Neural progenitor cell (in vitro differentiated cells): ENCODE results near the gene EIF1. TPM values are rescaled to one million over a fixed set of nuclear protein-coding genes. Genes with fewer than 3 reads are reported as not detected.
A peak's percentile ranks its signal among the peaks of the same experiment; 100 is the strongest.

ENCODE experiments used
- DNase-seq: peaks from one replicate; pipeline ENCODE4 v3.0.0-alpha.2; 2016; ENCODE audit warnings: low spot score
- H2AFZ ChIP-seq: fragments of 200-600 bp; sonication (generic); replicated peaks from 2 replicates; pipeline ENCODE4 v1.6.1; 2016; ENCODE audit warnings: antibody characterized with exemption
- H3F3A ChIP-seq: fragments of 200-600 bp; sonication (generic); 2 replicates; pipeline ENCODE4 v1.6.1; 2016; ENCODE audit warnings: antibody characterized with exemption, low read depth
- H3K27ac ChIP-seq: fragments of 200-600 bp; sonication (generic); 2 replicates; pipeline ENCODE4 v1.5.1; 2016; ENCODE audit warnings: mild to moderate bottlenecking
- H3K27me3 ChIP-seq: fragments of 200-600 bp; sonication (generic); 2 replicates; pipeline ENCODE4 v1.6.1; 2016; ENCODE audit warnings: mild to moderate bottlenecking, moderate library complexity
- H3K36me3 ChIP-seq: fragments of 200-600 bp; sonication (generic); 2 replicates; pipeline ENCODE4 v1.5.1; 2016
- H3K4me1 ChIP-seq: fragments of 200-600 bp; sonication (generic); 2 replicates; pipeline ENCODE4 v1.6.1; 2016; ENCODE audit warnings: mixed run types
- H3K4me2 ChIP-seq: fragments of 200-600 bp; sonication (generic); 2 replicates; pipeline ENCODE4 v1.6.1; 2016
- H3K4me3 ChIP-seq: fragments of 200-600 bp; sonication (generic); 2 replicates; pipeline ENCODE4 v1.5.1; 2016
- H3K79me2 ChIP-seq: fragments of 200-600 bp; sonication (generic); 2 replicates; pipeline ENCODE4 v1.6.1; 2016; ENCODE audit warnings: low read depth
- H3K9ac ChIP-seq: fragments of 200-600 bp; sonication (generic); 2 replicates; pipeline ENCODE4 v1.6.1; 2016
- H3K9me3 ChIP-seq: fragments of 200-600 bp; sonication (generic); 2 replicates; pipeline ENCODE4 v1.5.1; 2016; ENCODE audit warnings: low read depth
- H4K20me1 ChIP-seq: fragments of 200-600 bp; sonication (generic); 2 replicates; pipeline ENCODE4 v1.6.1; 2016; ENCODE audit warnings: low read depth
- H3K27ac Mint-ChIP-seq: 3 replicates; pipeline ENCODE4 v1.8.0; 2021; ENCODE audit warnings: mixed read lengths
- H3K27me3 Mint-ChIP-seq: 2 replicates; pipeline ENCODE4 v1.8.0; 2022; ENCODE audit warnings: low read depth, mild to moderate bottlenecking, inconsistent platforms, moderate library complexity, mixed read lengths; ENCODE audit not compliant: insufficient read depth
- H3K36me3 Mint-ChIP-seq: 3 replicates; pipeline ENCODE4 v1.8.0; 2021; ENCODE audit warnings: mixed read lengths
- H3K4me1 Mint-ChIP-seq: 3 replicates; pipeline ENCODE4 v1.8.0; 2021; ENCODE audit warnings: mixed read lengths
- H3K4me3 Mint-ChIP-seq: 3 replicates; pipeline ENCODE4 v1.8.0; 2021; ENCODE audit warnings: mild to moderate bottlenecking, moderate library complexity, mixed read lengths
- H3K9me3 Mint-ChIP-seq: 3 replicates; pipeline ENCODE4 v1.8.0; 2020; ENCODE audit warnings: mixed read lengths
- CTCF ChIP-seq: fragments of 200-600 bp; sonication (generic); IDR thresholded peaks from 2 replicates; pipeline ENCODE4 v1.5.1; 2017; ENCODE audit warnings: antibody characterized with exemption, mild to moderate bottlenecking
- EZH2 ChIP-seq: fragments of 200-600 bp; sonication (generic); IDR thresholded peaks from 2 replicates; pipeline ENCODE4 v1.6.1; 2017; ENCODE audit warnings: antibody characterized with exemption, mild to moderate bottlenecking, moderate library complexity
- EZH2phosphoT487 ChIP-seq: fragments of 200-600 bp; sonication (generic); IDR thresholded peaks from 2 replicates; pipeline ENCODE4 v1.6.1; 2017; ENCODE audit warnings: antibody characterized with exemption
- total RNA-seq: library from RNA; depleted of rRNA; stranded (reverse); fragments of >200 nt; gene quantifications from 2 replicates; pipeline ENCODE4 v1.2.3, GENCODE V29; 2015; ENCODE audit warnings: low replicate concordance

The EIF1 gene
- total RNA-seq, 1 donor from 2014 or later: 91.4 TPM

GRCh38 chr17:41681776-41682175 lies 6.9 kb upstream of the EIF1 start:
- TF ChIP-seq EZH2 (no peak), CTCF (no peak), EZH2phosphoT487 (no peak)
- Histone ChIP-seq H3K4me1 (peaks cover 16% of the 10 kb centered on the region), H3K36me3 (no peaks in the 10 kb centered on the region), H3K79me2 (no peaks in the 10 kb centered on the region), H3K9ac (no peak overlapping the region), H4K20me1 (no peaks in the 10 kb centered on the region), H3K27ac (no peak overlapping the region), H3K4me2 (no peak overlapping the region), H3K9me3 (no peaks in the 10 kb centered on the region), H2AFZ (no peak overlapping the region), H3K4me3 (no peak overlapping the region), H3K27me3 (no peaks in the 10 kb centered on the region), H3F3A (peaks cover 8% of the 10 kb centered on the region)
- Mint-ChIP-seq H3K36me3 (no peaks in the 10 kb centered on the region), H3K4me3 (no peak overlapping the region), H3K4me1 (peaks cover 37% of the 10 kb centered on the region), H3K27me3 (peaks cover 6% of the 10 kb centered on the region), H3K9me3 (peaks cover 2% of the 10 kb centered on the region), H3K27ac (no peak overlapping the region)
- no peak for DNase-seq

- Mint-ChIP-seq H3K4me1 (peaks cover 37% of the 10 kb centered on the region), H3K4me3 (no peak overlapping the region), H3K27me3 (peaks cover 6% of the 10 kb centered on the region), H3K27ac (no peak overlapping the region), H3K36me3 (no peaks in the 10 kb centered on the region), H3K9me3 (peaks cover 2% of the 10 kb centered on the region)
- peaks cover 8% of the 10 kb centered on the region for H3F3A ChIP-seq
- H3K27me3 ChIP-seq: no peaks in the 10 kb centered on the region
- H3K36me3 ChIP-seq: no peaks in the 10 kb centered on the region
- H3K9me3 ChIP-seq: no peaks in the 10 kb centered on the region
- H3K79me2 ChIP-seq: no peaks in the 10 kb centered on the region
- H2AFZ ChIP-seq: no peak overlapping the region
- H3K4me2 ChIP-seq: no peak overlapping the region
- H3K27ac ChIP-seq: no peak overlapping the region
- no peaks in the 10 kb centered on the region for H4K20me1 ChIP-seq
- H3K9ac ChIP-seq: no peak overlapping the region
- H3K4me1 ChIP-seq: peaks cover 16% of the 10 kb centered on the region
- no peak overlapping the region for H3K4me3 ChIP-seq
- TF ChIP-seq EZH2 (no peak), CTCF (no peak), EZH2phosphoT487 (no peak)
- DNase-seq: no peak
Measured at GRCh38 chr17:41682631-41683030, 6.1 kb upstream of the EIF1 start.

- Histone ChIP-seq H3K4me2 (no peak overlapping the region), H3K4me3 (no peak overlapping the region), H3F3A (peaks cover 15% of the 10 kb centered on the region), H3K79me2 (no peaks in the 10 kb centered on the region), H4K20me1 (no peaks in the 10 kb centered on the region), H2AFZ (no peak overlapping the region), H3K27me3 (no peaks in the 10 kb centered on the region), H3K4me1 (peaks cover 20% of the 10 kb centered on the region), H3K27ac (no peak overlapping the region), H3K9ac (no peak overlapping the region), H3K9me3 (no peaks in the 10 kb centered on the region), H3K36me3 (no peaks in the 10 kb centered on the region)
- TF ChIP-seq CTCF (no peak), EZH2phosphoT487 (no peak), EZH2 (no peak)
- no peaks in the 10 kb centered on the region for H3K9me3 Mint-ChIP-seq
- H3K36me3 Mint-ChIP-seq: no peaks in the 10 kb centered on the region
- H3K4me3 Mint-ChIP-seq: no peak overlapping the region
- H3K27ac Mint-ChIP-seq: peak overlapping the region; percentile 72
- no peak for DNase-seq
- peaks cover 4% of the 10 kb centered on the region for H3K27me3 Mint-ChIP-seq
- peaks cover 39% of the 10 kb centered on the region for H3K4me1 Mint-ChIP-seq
Measured at GRCh38 chr17:41683441-41684007, 5.2 kb upstream of the EIF1 start.
